K562 treated with DMSO at 1 percent for 24 hours (cell line): ENCODE measurements around the gene ZNF407. TPM values are rescaled to one million over a fixed set of nuclear protein-coding genes. Genes with fewer than 3 reads are reported as not detected.

ENCODE experiments used
- total RNA-seq: library from RNA; unstranded; fragments of 300-600 nt; gene quantifications from 2 replicates; pipeline ENCODE4 v1.2.3, GENCODE V29; 2022; ENCODE audit warnings: low read depth; ENCODE audit not compliant: insufficient read depth

The ZNF407 gene, protein sequence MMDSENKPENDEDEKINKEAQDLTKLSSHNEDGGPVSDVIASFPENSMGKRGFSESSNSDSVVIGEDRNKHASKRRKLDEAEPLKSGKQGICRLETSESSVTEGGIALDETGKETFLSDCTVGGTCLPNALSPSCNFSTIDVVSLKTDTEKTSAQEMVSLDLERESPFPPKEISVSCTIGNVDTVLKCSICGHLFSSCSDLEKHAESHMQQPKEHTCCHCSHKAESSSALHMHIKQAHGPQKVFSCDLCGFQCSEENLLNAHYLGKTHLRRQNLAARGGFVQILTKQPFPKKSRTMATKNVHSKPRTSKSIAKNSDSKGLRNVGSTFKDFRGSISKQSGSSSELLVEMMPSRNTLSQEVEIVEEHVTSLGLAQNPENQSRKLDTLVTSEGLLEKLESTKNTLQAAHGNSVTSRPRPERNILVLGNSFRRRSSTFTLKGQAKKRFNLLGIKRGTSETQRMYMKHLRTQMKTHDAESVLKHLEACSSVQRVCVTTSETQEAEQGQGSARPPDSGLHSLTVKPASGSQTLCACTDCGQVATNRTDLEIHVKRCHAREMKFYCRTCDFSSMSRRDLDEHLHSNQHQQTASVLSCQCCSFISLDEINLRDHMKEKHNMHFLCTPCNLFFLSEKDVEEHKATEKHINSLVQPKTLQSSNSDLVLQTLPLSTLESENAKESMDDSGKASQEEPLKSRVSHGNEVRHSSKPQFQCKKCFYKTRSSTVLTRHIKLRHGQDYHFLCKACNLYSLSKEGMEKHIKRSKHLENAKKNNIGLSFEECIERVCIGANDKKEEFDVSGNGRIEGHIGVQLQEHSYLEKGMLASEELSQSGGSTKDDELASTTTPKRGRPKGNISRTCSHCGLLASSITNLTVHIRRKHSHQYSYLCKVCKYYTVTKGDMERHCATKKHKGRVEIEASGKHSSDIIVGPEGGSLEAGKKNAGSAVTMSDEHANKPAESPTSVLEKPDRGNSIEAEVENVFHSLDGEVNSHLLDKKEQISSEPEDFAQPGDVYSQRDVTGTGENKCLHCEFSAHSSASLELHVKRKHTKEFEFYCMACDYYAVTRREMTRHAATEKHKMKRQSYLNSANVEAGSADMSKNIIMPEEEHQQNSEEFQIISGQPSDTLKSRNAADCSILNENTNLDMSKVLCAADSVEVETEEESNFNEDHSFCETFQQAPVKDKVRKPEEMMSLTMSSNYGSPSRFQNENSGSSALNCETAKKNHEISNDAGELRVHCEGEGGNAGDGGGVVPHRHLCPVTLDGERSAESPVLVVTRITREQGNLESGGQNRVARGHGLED (N-terminal part only)
- total RNA-seq: 2.1 and 2.3 TPM in 2 replicates

DNA sequence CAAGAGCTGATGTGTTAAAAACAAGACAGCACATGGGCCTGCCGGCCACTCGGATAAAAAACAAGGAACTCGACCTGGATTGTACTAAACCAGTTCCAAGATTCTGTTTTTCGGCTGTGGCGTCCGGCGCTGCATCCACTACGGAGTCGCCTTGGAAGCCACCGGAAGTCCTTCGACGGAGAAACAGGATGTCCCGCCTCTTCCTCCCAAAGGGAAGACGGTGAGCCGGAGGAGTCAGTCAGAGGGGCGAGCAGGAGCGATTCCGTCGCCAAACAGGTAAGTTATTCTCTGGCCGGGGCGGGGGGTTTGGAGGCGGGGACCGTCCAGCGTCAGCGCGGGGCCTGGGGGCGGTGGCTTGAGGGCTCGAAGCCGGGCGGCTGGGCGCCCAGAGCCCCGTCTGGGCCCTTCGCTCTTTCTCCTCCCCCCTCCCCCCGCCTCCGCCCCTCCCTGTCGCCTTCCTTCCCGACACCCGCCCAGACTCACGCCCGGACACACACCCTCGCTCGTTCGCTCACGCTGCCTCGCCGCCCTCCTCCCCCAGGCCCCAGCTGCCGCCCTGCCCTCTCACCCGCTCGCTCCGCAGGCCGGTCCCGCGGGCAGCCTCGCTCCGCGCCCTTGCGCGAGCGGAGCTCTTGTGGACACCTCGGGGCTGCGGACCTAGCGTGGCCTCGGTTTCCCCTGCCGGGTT, at the start of gene ZNF407:
Gene ZNF407, plus strand, starts transcription at position 209 of the 688 bp plus-strand sequence. CDS start 33,150 bp downstream, outside the sequence.

Other genes with a start within 250 kb of the ZNF407 start
- gene DIPK1C, start 140.6 kb upstream of the ZNF407 start, total RNA-seq: 1.5 and 1.7 TPM in 2 replicates
- gene CNDP2, start 101.5 kb upstream of the ZNF407 start, total RNA-seq: 74.6 and 75.2 TPM in 2 replicates
- gene CNDP1, start 63.4 kb upstream of the ZNF407 start, total RNA-seq: not detected in 2 replicates